DMS53 treated with DMSO at 0.1 percent for 48 hours (cell line): ENCODE measurements around the gene MYO7A.
A peak's percentile ranks its signal among the peaks of the same experiment; 100 is the strongest.

Experiments
- DNase-seq: peaks from one replicate; lab custom pipeline; 2025; ENCODE audit not compliant: unreplicated experiment; lab: John Stamatoyannopoulos, UW

Gene MYO7A

DNA sequence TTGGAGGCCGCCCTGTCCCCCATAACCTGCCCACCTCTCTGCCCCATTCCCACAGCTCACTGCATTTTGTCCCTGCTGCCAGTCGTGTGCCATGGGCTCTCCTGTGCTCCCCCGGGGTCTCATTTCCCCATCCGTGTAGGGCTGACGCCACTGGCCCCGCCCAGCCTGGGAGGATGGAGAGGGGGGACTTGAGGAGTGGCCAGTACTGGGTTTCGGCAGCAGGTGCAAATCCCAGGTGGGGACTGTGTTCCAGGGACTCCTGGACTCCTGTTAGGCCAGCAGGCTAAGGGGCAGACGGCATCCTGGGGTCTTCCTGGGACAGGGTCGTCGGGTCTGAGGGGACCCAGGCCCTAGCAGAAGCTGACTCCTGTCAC is 1.2 kb upstream of the MYO7A start:
- DNase-seq = peak; percentile 74

DNA sequence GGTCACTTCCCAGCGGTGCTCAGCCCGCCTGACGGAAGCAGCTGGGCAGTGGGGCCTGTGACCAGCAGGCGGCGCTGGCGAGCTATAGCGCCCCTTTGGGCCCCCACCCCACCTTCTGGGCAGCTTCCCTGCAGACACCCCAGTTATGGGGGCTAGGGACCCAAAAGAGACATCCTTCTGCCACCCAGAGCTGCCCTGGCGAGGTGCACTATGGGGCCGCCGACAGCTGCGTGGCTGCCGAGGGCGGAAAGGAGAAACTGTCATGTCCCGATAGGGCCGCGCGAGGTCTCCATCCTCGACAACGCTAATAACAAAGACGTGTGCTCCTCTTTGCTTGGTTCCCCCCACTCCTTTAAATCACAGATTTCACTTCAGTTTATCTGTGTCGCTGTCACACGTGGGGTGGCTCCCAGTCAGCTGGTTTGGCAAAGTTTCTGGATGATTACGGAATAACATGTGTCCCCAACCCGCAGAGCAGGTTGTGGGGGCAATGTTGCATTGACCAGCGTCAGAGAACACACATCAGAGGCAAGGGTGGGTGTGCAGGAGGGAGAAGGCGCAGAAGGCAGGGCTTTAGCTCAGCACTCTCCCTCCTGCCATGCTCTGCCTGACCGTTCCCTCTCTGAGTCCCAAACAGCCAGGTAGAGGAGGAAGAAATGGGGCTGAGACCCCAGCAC is 673 bp upstream of the MYO7A start:
- DNase-seq = peak; percentile 80

DNA sequence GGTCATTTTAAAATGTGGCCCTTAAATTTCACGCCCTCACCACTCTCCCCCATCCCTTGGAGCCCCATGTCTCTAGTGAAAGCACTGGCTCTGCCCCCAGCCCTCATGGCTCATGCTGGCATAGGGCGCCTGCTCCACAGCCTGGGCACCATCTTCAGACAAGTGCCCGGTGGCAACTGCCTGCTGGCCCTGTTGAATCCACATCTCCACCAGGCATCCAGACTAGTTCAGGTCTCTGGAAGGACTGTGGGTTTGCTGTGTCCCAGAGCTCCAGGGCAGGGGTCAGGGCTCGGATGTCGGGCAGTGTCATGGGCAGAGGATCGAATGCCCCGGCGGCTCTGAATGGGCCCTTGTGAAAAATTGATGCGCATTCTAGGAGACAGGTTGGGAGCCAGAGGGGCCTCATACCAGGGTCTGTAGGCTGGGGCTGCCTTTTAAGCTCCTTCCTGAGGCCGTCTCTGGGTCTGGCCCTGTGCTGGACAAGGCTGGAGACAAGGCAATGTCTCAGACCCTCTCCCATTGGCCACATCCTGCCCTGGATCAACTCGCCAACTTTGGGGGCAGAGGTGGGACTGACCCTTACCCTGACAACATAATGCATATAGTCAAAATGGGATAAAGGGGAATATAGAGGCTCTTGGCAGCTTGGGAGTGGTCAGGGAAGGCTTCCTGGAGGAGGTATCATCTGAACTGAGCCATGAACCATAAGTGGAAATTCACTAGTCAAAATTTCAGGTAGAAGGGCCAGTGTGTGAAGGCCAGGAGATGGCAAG is 1.2 kb downstream of the MYO7A start:
- DNase-seq = no peak

DNA sequence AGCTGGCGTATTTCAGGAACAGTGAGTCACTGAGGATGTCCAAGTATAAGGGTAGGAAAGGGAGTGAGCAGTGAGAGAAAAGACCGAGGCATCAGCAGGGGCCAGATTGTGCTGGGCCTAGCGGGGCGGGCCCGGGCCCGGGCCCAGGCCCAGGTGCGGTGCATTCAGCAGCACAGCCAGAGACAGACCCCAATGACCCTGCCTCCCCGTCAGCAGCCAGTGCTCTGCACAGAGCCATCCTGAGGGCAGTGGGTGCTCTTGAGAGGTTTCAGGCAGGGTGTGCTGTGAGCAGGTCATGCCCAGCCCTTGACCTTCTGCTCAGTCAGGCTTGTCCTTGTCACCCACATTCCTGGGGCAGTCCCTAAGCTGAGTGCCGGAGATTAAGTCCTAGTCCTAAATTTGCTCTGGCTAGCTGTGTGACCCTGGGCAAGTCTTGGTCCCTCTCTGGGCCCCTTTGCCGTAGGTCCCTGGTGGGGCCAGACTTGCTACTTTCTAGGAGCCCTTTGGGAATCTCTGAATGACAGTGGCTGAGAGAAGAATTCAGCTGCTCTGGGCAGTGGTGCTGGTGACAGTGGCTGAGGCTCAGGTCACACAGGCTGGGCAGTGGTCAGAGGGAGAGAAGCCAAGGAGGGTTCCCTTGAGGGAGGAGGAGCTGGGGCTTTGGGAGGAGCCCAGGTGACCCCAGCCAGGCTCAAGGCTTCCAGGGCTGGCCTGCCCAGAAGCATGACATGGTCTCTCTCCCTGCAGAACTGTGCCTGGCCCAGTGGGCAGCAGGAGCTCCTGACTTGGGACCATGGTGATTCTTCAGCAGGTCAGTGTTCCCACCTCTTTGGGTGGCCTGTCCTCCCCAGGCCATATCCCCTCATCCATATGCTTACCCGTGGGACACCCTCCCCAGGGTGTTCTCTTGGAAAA is 2.1 kb downstream of the MYO7A start:
- no peak for DNase-seq

DNA sequence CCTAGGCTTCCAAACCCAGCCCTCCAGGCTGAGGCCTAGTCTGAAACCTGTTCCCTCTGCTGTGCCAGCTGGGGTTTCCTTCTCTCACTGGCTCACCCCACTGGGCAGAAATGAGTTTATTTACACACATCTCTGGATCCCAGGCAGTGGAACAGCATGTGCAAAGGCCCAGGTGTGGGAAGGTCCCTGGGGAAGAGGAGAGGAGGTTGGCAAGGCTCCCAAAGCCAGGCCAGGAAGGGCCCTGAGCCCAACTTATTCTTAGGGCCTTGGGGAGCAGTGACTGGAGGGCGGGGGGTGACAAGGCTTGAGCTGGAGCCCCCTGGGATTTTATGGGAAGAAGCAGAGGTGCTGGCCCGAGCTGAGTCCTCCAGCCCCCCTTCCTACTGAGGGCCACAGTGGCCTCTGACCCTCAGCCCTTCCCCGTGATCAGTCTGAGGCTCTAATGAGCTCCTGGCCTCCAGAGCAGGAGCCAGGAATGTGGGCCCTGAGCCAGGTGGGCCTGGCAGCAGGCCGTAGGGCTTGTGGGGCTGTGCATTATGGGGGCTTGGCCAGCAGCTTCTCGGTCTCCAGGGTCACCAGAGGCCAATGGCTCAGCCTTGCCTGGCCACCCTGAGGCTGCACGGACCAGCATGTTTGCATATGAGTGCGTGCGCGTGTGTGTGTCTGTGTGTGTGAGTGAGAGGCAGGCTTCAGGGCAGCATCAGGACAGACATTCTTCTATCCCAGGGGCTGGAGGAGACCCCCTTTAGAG is 2.9 kb downstream of the MYO7A start:
- no peak for DNase-seq

DNA sequence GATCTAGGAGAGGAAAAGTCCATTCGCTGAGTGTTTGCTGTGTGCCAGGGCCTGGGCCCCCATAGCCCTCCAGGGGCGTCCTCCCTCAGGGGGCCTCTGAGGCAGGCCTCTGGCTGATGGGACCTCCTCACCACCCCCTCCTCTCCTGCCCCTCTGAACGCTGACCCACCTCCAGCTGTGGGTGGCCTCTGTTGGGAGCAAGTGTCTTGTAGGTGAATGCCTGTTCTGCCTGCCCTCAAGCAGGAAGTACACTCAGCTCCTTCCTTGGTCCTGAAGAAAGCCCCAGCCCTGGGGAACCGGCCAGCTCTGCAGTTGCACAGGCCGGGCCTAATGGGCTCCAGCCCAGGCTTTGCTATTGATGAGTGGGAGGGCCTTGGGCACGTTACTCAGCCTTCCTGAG is 3.5 kb downstream of the MYO7A start:
- DNase-seq = no peak

DNA sequence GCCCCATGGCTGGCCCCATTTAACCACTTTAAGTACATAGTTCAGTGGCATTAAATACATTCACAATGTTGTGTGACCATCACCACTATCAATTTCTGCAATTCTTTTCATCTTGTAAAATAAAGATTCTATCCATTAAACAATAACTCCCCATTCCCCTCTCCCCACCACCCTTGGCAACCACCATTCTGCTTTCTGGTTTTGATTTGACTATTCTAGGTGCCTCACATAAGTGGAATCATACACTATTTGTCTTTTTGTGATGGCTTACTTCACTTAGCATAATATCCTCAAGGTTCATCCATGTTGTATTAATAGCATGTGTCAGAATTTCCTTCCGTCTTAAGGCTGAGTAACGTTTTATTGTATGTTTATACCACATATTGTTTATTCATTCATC is 7.0 kb downstream of the MYO7A start:
- no peak for DNase-seq

DNA sequence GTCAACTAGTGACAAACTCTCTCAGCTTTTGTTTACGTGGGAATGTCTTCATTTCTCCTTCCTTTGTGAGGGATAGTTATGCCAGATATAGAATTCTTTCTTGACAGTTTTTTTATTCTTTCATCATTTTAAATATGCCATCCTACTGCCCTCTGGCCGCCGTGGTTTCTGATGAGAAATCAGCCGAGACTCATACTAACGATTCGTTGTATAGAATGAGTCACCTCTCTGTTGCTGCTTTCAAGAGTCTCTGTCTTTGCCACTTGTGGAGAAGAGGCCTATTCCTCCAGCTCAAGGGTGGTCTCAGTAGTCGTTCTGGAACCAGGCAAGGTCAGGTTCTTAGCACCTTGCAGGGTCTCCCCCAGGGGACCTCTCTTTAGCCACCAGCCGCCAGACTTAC is 8.0 kb downstream of the MYO7A start:
- DNase-seq = no peak

DNA sequence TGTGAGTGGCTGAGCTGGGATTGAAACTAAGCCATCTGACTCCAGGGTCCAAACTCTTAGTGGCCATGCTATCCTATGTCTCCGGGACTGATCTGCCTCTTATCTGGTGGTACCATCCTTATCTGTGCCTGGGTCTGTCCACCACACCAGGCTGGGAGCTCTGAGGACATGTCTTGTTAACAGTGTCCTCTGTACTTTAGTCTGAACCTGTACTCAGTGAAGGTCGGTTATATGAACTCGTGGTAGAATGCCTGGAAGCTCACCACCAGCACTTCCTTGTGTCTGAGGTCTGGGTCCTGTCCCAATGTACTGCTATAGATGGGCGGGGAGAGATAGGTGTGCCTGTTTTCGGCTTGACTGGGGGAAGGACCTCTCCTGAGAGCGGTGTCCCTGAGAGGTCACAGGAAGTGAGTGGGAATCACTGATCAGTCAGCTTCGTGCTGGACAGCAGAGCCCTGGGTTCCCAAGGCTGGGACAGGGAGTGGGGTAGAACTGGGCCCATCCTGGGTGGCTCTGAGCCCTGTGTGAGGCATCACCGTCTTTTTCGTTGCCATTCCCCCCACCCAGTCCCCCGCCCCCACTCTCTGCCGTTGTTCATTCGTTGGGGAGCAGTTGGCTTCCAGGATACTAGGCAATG is 8.9 kb downstream of the MYO7A start:
- no peak for DNase-seq

DNA sequence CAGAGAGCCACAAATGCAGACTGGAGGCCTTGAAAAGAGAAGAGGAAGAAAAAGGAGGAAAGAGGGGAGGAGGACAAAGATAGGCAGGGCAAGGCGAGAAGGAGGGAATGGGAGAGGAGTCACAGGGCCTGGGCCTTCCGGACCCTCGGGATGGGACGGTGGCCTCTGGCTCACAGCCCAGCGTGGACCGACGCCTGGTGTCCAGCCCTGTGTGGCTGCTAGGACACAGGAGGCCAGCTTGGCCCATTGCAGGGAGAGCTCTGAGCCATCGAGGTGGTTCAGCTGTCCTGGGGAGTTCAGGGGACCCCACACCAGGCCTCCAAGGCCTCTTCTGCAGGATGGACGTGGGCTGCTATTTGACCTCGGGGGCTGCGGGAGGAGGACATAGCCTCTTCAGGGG is 9.4 kb downstream of the MYO7A start:
- no peak for DNase-seq

DNA sequence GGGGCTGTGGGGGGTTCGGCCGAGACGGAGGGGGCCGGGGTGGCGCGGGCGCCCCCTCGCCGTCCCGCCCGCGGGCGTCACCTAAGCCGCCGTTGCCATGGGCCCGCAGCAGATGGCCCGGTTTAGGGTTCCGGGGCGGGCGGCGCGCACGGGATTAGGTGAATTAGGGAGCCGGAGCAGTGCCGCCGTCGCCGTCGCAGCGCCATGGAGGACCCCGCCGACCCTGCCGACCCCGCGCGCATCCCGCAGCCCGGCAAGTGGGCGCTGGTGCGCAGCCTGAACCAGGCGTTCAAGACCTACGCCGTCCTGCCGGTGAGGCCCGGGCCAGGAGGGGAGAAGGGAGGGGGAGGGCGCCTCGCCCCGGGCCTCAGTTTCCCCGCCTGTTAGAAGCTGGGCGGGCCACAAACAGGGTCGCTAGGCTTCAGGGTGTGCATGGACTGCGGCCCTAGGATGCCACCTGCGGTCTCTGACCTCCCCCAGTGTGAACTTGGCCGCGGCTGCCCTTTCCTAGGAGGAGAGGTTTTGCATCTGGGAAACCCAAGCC is 10.1 kb downstream of the MYO7A start:
- no peak for DNase-seq

DNA sequence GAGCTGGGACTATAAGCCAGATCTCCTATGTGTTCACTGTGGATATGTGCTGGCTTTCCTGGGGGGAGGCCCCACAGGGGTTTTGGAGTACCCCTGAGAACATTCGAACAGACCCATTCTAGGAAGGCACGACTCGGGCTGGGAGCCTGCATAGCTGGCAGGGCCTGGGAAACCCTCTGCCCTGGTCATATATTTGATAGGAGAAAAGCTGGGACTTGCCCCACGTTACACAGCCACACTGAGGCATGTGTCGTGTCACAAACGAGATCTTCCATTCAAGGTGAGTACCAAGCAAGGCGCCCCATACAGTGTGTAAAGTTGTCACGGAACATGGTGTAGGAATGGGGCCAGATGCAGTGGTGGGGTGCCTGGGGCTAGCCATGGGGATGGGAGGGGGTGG is 11.2 kb downstream of the MYO7A start:
- no peak for DNase-seq

DNA sequence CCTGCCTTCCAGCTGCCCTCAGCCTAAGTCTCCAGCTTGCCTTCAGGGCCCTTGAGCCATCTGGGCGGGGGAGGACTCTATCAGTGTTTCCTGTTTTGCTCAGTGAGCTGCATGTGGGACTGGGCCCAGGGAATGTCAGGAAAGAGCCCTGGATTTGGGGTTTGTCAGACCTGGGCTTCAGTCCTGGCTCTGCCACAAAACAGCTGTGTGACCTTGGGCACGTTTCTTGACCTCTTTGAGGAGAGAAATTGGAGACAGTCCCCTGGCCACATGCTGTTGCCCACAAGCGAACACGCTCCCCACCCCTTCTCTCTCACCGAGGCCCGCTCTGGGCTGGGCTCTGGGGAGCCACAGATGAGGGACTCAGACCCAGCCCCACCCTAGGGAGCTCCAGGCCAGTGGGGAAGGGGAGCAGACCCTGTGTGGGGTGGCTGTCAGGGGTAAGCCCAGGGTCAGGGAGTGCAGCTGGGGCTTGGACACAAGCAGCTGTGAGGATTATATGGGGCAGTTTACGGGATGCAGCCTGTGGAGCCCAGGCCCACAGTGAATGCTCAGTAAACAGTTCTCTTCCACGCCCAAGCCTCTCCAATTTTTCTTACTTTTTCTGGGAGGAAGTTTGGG is 12.3 kb downstream of the MYO7A start:
- peak; percentile 41 for DNase-seq

DNA sequence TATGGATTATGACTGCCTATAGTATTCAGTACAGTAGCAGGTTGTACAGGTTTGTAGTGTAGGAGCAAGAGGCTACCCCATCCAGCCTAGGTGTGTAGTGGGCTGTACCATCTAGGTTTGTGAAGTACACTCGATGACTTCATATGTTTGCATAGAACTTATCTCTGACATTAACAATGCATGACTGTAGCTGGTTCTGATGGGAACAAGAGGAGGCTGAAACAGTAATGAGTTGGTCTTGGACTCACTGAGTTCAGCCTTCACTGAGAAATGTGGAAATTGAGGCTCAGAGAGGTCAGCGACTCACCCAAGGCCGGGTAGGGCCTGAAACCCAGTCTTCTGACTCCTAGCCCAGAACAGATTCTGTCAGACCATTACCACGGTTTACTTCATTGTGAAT is 13.0 kb downstream of the MYO7A start:
- peak; percentile 100 for DNase-seq

DNA sequence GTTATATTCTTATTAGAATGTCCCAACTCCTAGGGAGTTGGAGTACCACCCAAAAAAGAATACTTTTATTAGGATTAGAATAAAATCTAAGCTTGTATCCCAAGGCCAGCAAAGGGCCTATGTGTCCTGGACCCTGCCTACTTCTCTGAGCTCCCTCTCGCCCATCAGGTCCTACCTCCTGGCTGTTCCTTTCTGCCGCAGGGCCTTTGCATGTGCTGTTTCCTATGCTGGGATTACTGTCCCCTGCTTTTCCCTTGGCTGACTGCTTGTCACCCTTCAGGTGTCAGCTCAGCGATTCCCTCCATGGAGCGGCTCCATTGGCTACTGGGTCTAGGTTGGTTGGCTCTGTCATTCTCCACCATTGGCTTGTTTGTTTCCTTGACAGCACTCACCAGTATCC is 13.4 kb downstream of the MYO7A start:
- DNase-seq = no peak

DNA sequence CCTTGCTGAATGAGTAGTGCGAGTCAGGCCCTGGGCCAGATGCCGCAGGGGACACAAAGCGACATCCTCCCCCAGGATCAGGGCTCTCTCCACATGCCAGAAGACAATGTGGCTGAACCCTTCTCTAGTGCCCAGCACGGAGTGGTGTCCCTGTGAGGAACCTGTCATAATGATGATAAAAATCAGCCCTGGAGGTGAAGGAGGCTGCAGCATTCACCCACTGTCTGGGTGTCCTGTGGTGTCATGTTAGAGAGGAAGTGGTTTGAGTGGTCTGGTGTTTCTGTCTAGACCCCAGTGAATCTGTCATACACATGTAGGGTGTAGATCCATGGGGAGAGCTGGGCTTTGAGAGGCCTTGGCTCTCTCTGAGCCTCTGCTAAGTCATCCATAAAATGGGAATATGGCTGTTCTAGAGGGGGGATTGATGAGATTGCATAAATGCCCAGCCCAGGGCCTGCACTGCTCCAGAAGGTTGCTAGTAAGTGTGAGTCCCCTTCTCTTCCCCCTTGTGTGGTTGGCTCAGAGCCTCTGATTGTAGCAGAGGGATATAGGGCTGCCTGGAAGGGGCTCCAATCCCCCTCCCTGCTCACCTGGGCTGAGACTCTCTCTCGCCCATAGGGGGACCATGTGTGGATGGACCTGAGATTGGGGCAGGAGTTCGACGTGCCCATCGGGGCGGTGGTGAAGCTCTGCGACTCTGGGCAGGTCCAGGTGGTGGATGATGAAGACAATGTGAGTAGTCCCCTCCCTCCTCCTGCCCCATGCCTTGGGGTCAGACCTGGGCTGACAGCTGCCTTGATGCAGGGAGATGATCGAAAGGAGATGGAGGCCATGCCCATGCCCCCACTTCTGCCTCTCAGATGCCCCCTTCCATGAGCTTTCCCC is 14.3 kb downstream of the MYO7A start:
- DNase-seq = no peak

DNA sequence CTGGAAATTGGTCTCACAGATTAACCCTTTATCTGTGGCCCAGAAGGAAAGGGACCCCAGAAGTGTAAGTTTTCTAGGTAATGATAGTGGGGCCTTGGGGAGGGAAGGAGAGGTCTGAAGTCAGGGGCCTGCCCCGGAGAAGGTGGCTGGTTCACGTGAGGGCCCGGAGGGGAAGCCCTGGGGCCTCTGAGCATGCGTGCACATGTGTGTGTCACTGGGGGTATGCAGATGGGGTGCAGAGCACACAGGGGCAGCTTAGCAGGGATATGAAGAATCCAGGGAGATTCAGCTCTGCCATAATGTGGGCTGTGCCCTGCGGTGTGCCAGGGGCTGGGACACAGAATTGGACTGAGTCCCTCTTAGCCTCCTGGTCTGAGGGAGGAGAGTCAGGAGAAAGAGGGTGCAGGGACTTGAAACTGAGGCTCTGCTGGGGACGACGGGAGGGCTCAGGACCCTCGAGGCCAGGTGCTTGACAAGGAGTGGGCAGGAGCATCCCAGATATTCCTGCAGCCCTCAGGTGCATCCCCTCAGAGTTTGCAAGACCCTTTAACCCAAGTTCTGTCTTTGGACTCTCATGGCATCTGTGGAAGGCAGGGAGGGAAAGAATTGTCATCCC is 15.5 kb downstream of the MYO7A start:
- no peak for DNase-seq

DNA sequence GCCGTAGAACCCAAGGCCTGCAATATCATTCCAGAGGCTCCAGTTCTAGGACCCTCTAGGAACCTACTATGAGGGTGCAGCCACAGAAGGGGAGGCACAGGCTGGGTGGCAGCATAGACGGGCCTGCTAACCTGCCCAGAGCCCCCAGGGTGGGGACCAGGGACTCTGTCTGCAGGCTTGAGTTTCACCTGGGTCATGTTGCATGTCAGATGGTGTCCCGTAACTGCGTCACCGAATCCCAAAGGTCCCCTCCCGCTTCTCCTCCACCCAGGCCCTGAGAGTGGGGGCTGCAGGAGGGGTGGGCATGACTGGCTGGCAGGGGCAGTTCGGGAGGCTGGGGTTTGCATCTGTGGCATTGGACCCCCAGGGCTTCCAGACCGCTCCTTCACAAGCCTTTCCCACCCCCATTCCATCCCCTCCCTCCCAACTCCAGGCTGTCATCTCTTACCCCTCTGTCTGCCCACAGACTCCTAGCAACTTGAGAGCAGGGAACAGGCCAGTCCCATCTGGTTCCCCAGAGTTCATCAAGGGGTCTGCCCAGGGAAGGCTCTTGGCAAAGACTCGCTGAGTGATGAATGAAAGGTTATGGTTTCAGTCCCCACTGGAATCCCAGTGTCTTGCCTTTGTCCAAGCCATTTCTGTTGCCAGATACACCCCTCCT is 16.3 kb downstream of the MYO7A start:
- DNase-seq = no peak
